ENCODE measurements around the gene POLA2.
"Not testable (repeated sequence)": the region's sequence is repeated elsewhere in the genome, so short reads cannot be mapped to it uniquely, and the experiment has no call there.

The POLA2 gene

GRCh38 chr11:65243797-65244196, 18.0 kb upstream of the POLA2 start:
- DNase-seq: no peak

GRCh38 chr11:65245046-65245445, 16.7 kb upstream of the POLA2 start:
- DNase-seq: not testable (repeated sequence)

GRCh38 chr11:65246506-65246905, 15.3 kb upstream of the POLA2 start:
- no peak for DNase-seq

GRCh38 chr11:65248184-65248710, 13.5 kb upstream of the POLA2 start:
- DNase-seq: not testable (repeated sequence)

GRCh38 chr11:65251476-65251875, 10.3 kb upstream of the POLA2 start:
- no peak for DNase-seq

GRCh38 chr11:65254724-65255123, 7.0 kb upstream of the POLA2 start:
- no peak for DNase-seq

GRCh38 chr11:65258988-65259387, 2.8 kb upstream of the POLA2 start:
- DNase-seq: no peak

GRCh38 chr11:65260302-65260701, 1.5 kb upstream of the POLA2 start:
- DNase-seq: no peak

GRCh38 chr11:65260756-65261590, 789 bp upstream of the POLA2 start:
- no peak for DNase-seq

- peak; percentile 4 for DNase-seq
These were observed 569 bp downstream of the POLA2 start for GRCh38 chr11:65262381-65262680.

GRCh38 chr11:65262776-65263175, 1.0 kb downstream of the POLA2 start:
- no peak for DNase-seq

GRCh38 chr11:65264747-65265146, 3.0 kb downstream of the POLA2 start:
- not testable (repeated sequence) for DNase-seq

- no peak for DNase-seq
These were observed 4.4 kb downstream of the POLA2 start for GRCh38 chr11:65266210-65266609.

- DNase-seq: peak; percentile 93
These were observed 13.2 kb downstream of the POLA2 start for GRCh38 chr11:65274735-65275682.

GRCh38 chr11:65275906-65276305, 14.1 kb downstream of the POLA2 start:
- DNase-seq: no peak

- no peak for DNase-seq
These were observed 16.0 kb downstream of the POLA2 start for GRCh38 chr11:65277631-65278277.

GRCh38 chr11:65278356-65278755, 16.6 kb downstream of the POLA2 start:
- DNase-seq: peak; percentile 67

GRCh38 chr11:65279279-65279678, 17.5 kb downstream of the POLA2 start:
- DNase-seq: no peak

GRCh38 chr11:65279741-65280440, 18.1 kb downstream of the POLA2 start:
- DNase-seq: peak; percentile 95

GRCh38 chr11:65280646-65281045, 18.9 kb downstream of the POLA2 start:
- no peak for DNase-seq

GRCh38 chr11:65286686-65287085, 24.9 kb downstream of the POLA2 start:
- DNase-seq: no peak

- no peak for DNase-seq
These were observed 25.8 kb downstream of the POLA2 start for GRCh38 chr11:65287601-65288000.
